HepG2 (cell line): Measurements from ENCODE around the gene DYNC1I2. TPM values are rescaled to one million over a fixed set of nuclear protein-coding genes. Genes with fewer than 3 reads are reported as not detected.

ENCODE experiments used
- TCF12 ChIP-seq, 2 experiments: fragments of 450-650 bp in 1 of 2; sonication (generic) in 1 of 2; formaldehyde crosslinking in 1 of 2; IDR thresholded peaks; 2 replicates each; pipeline versions ENCODE4 v1.6.1 to v1.8.0; 2017 to 2022; ENCODE audit warnings: antibody characterized with exemption in 1 of 2, mild to moderate bottlenecking in 1 of 2, missing genetic modification reagents in 1 of 2, moderate library complexity in 1 of 2
- ZNF142 ChIP-seq: sonication (generic); formaldehyde crosslinking; IDR thresholded peaks from 2 replicates; pipeline ENCODE4 v1.4.0; 2020; ENCODE audit warnings: missing genetic modification reagents
- ZNF446 ChIP-seq: sonication (generic); formaldehyde crosslinking; IDR thresholded peaks from 2 replicates; pipeline ENCODE4 v1.5.0; 2020; ENCODE audit warnings: mild to moderate bottlenecking, missing genetic modification reagents
- ZNF773 ChIP-seq: sonication (generic); formaldehyde crosslinking; IDR thresholded peaks from 2 replicates; pipeline ENCODE4 v1.4.0; 2020; ENCODE audit warnings: missing genetic modification reagents, borderline replicate concordance
- polyA plus RNA-seq, 8 experiments: library from polyadenylated mRNA; depleted of rRNA in 3 of 8; stranded (reverse) in 7 of 8; unstranded in 1 of 8; fragments of >200 nt; fragmentation: Illumina TruSeq in 4 of 8; extraction: Trizol in 4 of 8; gene quantifications; 2 replicates each; pipeline versions ENCODE4 v1.2.1 to v1.2.3, GENCODE V29; 2011 to 2016; ENCODE audit warnings: low read depth in 4 of 8, missing spikeins in 1 of 8, mixed read lengths in 1 of 8; ENCODE audit not compliant: insufficient read depth in 1 of 8
- total RNA-seq, 5 experiments: library from RNA; depleted of rRNA; stranded (reverse); fragments of >200 nt; fragmentation: Illumina TruSeq; extraction: Trizol; gene quantifications; 2 replicates each; pipeline ENCODE4 v1.2.3, GENCODE V29; 2016; ENCODE audit warnings: low read depth in 1 of 5
- TF ChIP-seq, protein P1 (sequence below): sonication (generic); formaldehyde crosslinking; IDR thresholded peaks from 2 replicates; pipeline ENCODE4 v1.5.0; 2020; ENCODE audit warnings: missing genetic modification reagents

DYNC1I2 gene
- total and polyA plus RNA-seq, 2 of the 13 experiments (the other 11 are each of a cell fraction or from before 2014, with no cell fraction given), result 84.0 to 99.8 TPM

DNA sequence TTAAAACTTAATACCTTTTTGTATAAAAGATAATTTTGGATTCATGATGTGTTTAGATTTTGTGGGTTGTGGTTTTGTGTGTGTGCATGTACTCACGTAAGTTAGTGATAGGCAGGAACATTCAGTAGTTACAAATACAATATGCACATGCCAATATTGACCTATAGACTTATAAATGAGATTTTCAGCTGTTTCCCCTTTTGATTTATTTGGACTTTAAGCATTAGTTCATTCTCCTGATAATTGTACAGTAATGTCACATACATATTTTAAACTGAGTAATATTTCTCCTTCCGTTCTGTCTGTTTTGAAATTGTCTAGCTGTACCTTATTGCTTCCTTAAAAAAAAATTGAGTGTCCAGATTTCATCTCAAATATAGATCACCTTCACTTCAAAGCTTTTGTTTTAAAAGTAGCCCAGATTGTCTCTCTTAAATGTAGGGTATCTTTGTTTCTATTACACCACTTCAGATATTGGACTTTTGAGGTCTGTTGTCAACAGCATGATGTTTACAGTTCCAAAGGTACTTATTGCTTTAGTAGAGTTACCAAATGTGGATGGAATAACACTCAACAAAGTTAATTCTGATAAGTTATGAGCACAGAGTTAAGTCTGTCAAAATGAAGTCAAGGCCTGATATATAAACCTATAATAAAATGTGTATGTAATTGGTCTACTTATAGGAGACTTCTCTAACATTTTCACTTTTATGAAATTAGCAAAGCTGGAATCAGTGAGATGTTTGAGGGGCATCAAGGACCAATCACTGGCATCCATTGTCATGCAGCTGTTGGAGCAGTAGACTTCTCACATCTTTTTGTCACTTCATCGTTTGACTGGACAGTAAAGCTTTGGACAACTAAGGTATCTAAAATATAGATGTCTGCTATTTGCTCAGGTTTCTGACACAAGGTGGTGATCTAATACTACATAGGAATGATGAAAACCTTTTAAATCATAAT, 42.0 kb downstream of the DYNC1I2 start (continued):
- TF ChIP-seq, protein P1, sequence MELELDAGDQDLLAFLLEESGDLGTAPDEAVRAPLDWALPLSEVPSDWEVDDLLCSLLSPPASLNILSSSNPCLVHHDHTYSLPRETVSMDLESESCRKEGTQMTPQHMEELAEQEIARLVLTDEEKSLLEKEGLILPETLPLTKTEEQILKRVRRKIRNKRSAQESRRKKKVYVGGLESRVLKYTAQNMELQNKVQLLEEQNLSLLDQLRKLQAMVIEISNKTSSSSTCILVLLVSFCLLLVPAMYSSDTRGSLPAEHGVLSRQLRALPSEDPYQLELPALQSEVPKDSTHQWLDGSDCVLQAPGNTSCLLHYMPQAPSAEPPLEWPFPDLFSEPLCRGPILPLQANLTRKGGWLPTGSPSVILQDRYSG (CRISPR knock-in tag), result no peak
- TF ChIP-seq ZNF773 (CRISPR knock-in tag), result no peak
- no peak for TF ChIP-seq ZNF142 (CRISPR knock-in tag)
- TF ChIP-seq TCF12 (IDR thresholded peaks at IDR 0.05), result no peak
- no peak for TF ChIP-seq TCF12 (CRISPR knock-in tag; IDR thresholded peaks at IDR 0.05)
- TF ChIP-seq ZNF446 (CRISPR knock-in tag), result no peak
